GM12891 (cell line): ENCODE data around the gene RBM38.

Experiments
- PAX5 ChIP-seq: IDR thresholded peaks from 2 replicates; pipeline ENCODE4 v1.6.1; 2011; ENCODE audit warnings: low read length, moderate library complexity, mild to moderate bottlenecking; ENCODE audit not compliant: insufficient read depth, severe bottlenecking
- POLR2A ChIP-seq: IDR thresholded peaks from 2 replicates; pipeline ENCODE4 v1.6.1; 2011; ENCODE audit warnings: low read depth, low read length, control low read depth
- POLR2AphosphoS5 ChIP-seq: IDR thresholded peaks from 2 replicates; pipeline ENCODE4 v1.6.1; 2011; ENCODE audit warnings: low read depth, low read length, control low read depth
- POU2F2 ChIP-seq: IDR thresholded peaks from 2 replicates; pipeline ENCODE4 v1.6.1; 2011; ENCODE audit warnings: low read depth, mild to moderate bottlenecking, control low read depth, low read length, moderate library complexity
- SPI1 ChIP-seq: IDR thresholded peaks from 2 replicates; pipeline ENCODE4 v1.6.1; 2011; ENCODE audit warnings: low read depth, low read length, control low read depth
- TAF1 ChIP-seq: IDR thresholded peaks from 2 replicates; pipeline ENCODE4 v1.6.1; 2011; ENCODE audit warnings: low read depth, low read length, control low read depth

GRCh38 chr20:57379263-57379647, 11.9 kb upstream of the RBM38 start:
- TF ChIP-seq TAF1 (no peak), SPI1 (no peak), POLR2A (no peak), POLR2AphosphoS5 (no peak), PAX5 (no peak), POU2F2 (no peak)
